Measurements from ENCODE around the gene MISFA.

The MISFA gene

DNA sequence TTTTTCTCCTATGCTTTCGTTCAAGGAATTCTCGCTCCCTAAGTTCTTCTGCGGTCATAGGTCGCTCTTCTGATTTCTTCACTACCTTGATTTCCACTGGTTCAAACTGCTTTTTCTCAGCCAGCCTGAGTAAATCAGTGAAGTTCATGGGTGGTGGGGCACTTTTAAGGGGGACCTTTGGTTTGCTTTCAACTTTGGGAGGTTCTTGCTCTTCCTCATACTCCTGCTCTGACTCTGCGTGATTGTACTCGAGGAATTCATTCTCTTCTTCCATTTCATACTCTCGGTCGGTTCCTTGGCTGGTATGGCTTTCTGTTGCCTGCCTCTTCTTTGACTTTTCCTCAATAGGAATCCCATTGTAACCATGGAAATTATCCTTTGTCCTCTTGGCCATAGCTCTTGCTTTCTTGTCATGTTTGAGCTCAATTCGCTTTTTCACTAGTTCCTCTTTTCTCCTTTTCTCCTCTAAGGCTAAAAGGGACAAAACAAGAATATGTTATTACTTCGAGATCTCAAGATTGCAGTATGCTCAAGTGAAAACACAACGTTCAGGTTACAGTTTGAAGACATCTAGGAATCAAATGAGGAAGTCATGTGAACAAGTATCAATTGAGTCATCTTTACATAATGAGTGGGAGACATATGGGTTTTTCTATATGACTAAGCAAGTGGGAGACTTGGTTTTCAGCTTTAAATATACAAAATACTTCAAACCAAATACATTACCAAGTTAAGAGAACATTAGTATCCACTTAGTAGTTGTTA is 16.2 kb downstream of the MISFA start:
- TF ChIP-seq, protein P1, sequence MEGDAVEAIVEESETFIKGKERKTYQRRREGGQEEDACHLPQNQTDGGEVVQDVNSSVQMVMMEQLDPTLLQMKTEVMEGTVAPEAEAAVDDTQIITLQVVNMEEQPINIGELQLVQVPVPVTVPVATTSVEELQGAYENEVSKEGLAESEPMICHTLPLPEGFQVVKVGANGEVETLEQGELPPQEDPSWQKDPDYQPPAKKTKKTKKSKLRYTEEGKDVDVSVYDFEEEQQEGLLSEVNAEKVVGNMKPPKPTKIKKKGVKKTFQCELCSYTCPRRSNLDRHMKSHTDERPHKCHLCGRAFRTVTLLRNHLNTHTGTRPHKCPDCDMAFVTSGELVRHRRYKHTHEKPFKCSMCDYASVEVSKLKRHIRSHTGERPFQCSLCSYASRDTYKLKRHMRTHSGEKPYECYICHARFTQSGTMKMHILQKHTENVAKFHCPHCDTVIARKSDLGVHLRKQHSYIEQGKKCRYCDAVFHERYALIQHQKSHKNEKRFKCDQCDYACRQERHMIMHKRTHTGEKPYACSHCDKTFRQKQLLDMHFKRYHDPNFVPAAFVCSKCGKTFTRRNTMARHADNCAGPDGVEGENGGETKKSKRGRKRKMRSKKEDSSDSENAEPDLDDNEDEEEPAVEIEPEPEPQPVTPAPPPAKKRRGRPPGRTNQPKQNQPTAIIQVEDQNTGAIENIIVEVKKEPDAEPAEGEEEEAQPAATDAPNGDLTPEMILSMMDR (IDR thresholded peaks at IDR 0.05; ENCODE audit: control insufficient read depth, extremely low read depth, insufficient read depth), result no peak
- H3K4me3 ChIP-seq (ENCODE audit: low read depth, low read length), result no peak overlapping the region
- no peak for DNase-seq (ENCODE audit: low read depth)

DNA sequence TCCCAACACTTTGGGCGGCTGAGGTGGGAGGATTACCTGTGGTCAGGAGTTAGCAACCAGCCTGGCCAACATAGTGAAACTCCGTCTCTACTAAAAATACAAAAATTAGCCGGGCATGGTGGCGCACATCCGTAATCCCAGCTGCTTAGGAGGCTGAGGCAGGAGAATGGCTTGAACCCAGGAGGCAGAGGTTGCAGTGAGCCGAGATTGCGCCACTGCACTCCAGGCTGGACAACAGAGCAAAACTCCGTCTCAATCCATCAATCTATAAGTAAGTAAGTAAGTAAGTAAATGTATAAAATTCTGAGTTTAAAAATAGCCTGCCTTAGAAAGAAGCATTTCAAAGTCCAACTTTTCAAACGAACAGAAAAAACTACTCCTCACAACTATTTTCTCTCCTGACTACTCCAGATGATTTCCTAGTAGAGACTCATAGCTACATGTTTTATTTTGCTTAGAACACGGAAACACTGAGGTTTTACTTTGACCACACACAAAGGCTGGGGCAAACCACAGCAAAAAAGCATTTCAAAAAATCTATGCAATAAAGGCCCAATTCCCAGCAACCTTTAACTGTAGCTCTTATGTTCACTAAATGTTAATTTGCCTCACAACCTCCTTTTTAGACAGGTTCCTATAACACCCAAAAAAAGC is 18.2 kb downstream of the MISFA start:
- DNase-seq (ENCODE audit: low read depth), result no peak
- no peak overlapping the region for H3K4me3 ChIP-seq (ENCODE audit: low read depth, low read length)
- TF ChIP-seq, protein P1 (IDR thresholded peaks at IDR 0.05; ENCODE audit: control insufficient read depth, extremely low read depth, insufficient read depth), result no peak

DNA sequence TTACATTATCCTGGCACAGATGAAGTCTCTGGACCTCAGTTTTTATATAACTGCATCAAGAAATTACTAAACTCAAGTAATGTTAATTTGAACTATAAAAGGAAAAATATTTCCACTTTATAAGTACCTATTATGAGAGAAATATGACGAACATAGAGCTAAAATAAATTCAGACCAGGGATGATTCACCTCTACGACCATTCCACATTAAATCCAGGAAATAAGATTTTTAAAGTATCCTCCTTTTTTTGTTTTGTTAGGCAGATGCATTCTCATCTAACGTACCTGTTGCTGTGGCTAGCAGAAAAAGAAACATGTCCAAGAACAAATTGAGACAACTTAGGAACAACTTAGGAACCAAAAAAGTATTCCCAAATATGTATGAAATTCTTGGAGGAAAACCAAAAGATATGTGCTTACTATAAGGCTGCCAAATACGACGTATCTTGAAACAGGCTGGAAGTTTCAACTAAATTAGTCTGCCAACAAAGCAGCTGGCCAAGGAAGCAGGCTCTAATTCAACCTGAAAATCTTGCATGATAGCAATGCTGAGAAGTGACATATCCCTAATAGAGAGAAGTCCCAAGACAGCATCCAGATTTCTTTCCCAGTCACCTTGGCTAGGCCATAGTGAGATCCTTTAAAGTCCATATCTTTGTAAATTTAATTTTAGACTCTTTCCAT is 18.9 kb downstream of the MISFA start:
- no peak overlapping the region for H3K4me3 ChIP-seq (ENCODE audit: low read depth, low read length)
- TF ChIP-seq, protein P1 (IDR thresholded peaks at IDR 0.05; ENCODE audit: control insufficient read depth, extremely low read depth, insufficient read depth), result no peak
- DNase-seq (ENCODE audit: low read depth), result peak; percentile 18

DNA sequence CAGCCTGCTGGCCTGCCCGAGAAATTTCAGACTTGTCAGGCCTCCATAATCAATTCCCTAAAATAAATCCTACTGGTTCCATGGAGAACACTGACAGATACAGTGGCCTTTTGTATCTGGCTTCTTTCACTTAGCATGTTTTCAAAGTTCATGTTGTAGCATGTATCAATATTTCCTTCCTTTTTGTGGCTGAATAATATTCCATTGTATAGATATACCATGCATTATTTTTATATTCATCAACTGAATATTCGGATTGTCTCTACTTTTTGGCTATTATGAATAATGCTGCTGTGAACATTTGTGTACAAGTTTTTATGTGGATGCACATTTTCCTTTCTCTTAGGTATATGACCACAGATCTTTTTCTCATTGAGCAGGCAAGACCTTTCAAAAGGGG is 24.1 kb downstream of the MISFA start:
- DNase-seq (ENCODE audit: low read depth), result no peak
- TF ChIP-seq, protein P1 (IDR thresholded peaks at IDR 0.05; ENCODE audit: control insufficient read depth, extremely low read depth, insufficient read depth), result no peak
- no peak overlapping the region for H3K4me3 ChIP-seq (ENCODE audit: low read depth, low read length)

DNA sequence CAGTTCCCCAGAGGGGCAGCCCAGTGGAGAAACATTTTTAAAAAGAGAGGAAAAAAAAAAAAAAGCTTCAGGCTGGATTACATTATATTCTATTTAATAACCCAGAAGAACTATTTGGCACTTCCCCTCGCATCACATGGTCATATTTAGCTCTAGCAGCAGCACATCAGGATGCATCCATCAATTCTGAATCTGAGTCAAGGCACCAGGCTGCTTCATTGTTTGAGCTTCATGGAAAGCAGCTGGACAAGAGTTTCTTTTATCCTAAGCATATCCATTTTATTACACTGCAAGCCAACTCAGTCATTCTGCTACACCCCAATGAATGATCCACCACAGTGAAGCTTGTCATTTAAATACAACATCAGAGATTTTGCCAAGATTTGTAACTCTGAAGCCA is 24.6 kb downstream of the MISFA start:
- DNase-seq (ENCODE audit: low read depth), result no peak
- H3K4me3 ChIP-seq (ENCODE audit: low read depth, low read length), result no peak overlapping the region
- TF ChIP-seq, protein P1 (IDR thresholded peaks at IDR 0.05; ENCODE audit: control insufficient read depth, extremely low read depth, insufficient read depth), result no peak

DNA sequence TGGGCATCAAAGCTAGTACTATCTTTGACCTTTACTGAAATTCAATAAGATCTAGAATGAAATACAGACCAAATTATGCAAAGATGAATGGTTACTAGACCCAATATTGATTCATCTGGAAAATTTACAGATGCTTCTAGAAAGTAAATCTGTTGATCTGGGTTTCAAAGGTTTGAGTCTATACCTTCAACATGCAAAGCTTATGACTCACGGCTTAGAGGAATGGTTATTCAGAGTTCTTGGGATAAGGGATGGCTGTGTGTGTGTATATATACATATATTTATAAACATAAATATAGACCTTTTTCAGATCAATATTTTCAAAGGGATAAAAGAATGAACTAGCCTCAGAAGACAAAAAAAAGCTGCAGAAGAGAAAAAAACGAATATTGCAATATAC is 33.3 kb downstream of the MISFA start:
- H3K4me3 ChIP-seq (ENCODE audit: low read depth, low read length), result peak overlapping the region; percentile 99

More for the DNA sequence above, 33.3 kb downstream of the MISFA start:
- TF ChIP-seq, protein P1 (IDR thresholded peaks at IDR 0.05; ENCODE audit: control insufficient read depth, extremely low read depth, insufficient read depth), result no peak
- no peak for DNase-seq (ENCODE audit: low read depth)

Data from LNCaP clone FGC (cell line).